ENCODE results near the gene TNMD.
"Not testable (repeated sequence)": the region's sequence is repeated elsewhere in the genome, so short reads cannot be mapped to it uniquely, and the experiment has no call there.

TNMD gene

DNA sequence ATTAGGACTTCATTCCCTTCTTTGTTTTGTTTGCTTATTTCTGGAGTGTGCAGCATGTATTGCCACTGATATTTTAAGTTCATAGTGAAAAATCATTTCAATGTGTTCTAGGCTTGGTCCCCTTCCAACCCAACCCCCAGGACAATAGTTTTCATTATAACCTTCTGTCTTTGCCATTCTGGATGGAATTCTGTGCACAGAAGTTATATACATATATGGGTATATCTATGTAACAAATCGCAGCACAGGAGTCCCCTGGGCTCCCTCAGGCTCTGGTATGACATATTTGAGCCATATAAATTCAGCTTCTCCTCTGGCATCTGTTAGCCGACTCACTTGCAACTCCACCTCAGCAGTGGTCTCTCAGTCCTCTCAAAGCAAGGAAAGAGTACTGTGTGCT, at the start of gene TNMD:
TNMD (plus strand) TSS at position 326 of the 400 bp plus-strand sequence. CDS start 83 bp downstream, outside the sequence.
- TF ChIP-seq, protein P1, sequence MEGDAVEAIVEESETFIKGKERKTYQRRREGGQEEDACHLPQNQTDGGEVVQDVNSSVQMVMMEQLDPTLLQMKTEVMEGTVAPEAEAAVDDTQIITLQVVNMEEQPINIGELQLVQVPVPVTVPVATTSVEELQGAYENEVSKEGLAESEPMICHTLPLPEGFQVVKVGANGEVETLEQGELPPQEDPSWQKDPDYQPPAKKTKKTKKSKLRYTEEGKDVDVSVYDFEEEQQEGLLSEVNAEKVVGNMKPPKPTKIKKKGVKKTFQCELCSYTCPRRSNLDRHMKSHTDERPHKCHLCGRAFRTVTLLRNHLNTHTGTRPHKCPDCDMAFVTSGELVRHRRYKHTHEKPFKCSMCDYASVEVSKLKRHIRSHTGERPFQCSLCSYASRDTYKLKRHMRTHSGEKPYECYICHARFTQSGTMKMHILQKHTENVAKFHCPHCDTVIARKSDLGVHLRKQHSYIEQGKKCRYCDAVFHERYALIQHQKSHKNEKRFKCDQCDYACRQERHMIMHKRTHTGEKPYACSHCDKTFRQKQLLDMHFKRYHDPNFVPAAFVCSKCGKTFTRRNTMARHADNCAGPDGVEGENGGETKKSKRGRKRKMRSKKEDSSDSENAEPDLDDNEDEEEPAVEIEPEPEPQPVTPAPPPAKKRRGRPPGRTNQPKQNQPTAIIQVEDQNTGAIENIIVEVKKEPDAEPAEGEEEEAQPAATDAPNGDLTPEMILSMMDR (IDR thresholded peaks at IDR 0.05; ENCODE audit: insufficient read depth, low read depth, low read length, missing control alignments), result no peak
- no peak for DNase-seq (ENCODE audit: low read depth)
- no peak within 1 kb of the TSS for H3K4me3 ChIP-seq (ENCODE audit: low read length)

DNA sequence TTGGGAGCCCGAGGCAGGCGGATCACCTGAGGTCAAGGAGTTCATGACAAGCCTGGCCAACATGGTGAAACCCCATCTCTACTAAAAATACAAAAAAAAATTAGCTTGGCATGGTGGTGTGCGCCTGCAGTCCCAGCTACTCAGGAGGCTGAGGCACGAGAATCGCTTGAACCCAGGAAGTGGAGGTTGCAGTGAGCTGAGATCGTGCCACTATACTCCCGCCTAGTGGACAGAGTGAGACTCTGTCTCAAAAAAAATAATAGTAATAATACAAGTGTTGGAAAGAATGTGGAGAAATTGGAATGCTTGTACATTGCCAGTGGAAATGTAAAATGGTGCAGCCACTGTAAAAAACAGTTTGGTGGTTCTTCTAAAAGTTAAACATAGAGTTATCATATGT, 19.2 kb upstream of the TNMD start:
- not testable (repeated sequence) for H3K4me3 ChIP-seq (ENCODE audit: low read length); DNase-seq (ENCODE audit: low read depth)

DNA sequence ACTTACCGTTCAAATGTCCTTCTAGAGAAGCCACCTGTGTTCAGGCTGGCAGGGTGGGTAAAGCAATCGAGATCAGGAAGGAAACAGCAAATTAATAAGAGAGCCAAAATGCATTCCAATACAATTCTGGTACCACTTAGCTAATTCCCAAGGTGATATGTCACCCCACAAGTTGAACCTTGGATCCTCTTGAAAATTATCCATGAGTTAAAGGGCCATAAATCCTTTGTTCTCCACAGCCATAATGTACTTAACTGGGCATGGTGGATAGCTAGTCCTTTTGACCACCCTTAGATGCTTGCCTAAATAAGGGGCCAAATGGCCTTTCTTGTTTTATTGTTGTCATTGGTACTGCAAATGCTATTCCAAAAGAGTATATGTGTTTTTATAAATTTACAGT, 2.0 kb downstream of the TNMD start:
- H3K4me3 ChIP-seq (ENCODE audit: low read length), result no peak overlapping the region
- DNase-seq (ENCODE audit: low read depth), result no peak
- TF ChIP-seq, protein P1 (IDR thresholded peaks at IDR 0.05; ENCODE audit: insufficient read depth, low read depth, low read length, missing control alignments), result no peak

DNA sequence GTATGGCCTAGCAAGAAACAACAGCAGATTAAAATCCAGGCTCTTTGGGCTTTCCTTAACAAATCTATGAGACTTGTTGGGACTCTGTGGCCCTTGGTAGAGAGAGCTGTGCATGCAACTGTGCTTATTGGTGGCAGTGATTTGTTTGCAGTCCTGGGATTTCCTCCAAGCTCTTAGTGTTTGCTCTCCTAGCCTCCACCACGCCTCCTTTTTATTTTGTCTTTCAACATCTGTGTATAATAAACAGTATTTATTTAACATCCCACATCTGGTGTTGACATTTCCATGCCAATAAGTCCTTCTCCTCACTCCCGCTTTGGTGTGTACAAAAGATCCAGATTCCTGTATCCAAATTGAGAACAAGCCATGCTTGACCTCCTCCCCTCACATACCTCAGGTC, 3.1 kb downstream of the TNMD start:
- no peak overlapping the region for H3K4me3 ChIP-seq (ENCODE audit: low read length)
- no peak for DNase-seq (ENCODE audit: low read depth)
- TF ChIP-seq, protein P1 (IDR thresholded peaks at IDR 0.05; ENCODE audit: insufficient read depth, low read depth, low read length, missing control alignments), result no peak

DNA sequence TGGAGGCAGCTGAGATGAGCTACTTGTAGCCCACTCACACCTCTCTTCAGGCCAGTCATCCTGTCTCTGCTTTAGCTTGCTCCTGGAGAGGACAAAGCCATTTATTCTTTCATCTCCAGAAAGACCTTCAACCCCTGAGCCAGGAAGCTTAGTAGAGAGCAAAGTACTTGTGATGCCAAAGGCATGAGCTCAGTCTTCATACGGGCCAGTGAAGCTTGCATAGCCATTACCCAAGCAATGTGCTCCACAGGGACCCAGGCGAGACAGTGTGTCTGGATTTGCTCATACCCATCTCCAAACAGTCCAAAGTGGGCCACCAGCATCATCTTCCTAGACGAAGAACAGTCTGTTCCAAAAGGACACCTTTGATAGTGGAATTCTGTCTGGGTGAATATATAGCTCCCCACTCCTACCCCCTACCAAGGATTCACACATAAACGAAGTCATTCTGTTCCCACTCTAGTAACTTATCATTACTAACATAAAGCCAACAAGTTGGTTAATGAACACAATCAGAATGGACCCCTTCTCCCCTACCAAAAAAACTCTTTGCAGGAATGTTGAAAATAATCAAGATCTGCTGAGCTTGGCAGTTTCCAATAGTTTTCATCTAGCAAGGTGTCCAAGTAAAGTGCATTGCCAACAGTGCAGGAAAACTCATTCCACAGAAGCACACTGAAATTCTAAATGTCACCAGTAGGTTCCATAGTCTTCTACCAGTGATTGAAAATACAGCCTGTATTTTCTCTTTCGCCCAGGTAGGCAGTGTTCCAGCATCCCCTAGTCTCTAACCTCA, 6.7 kb downstream of the TNMD start:
- DNase-seq (ENCODE audit: low read depth), result no peak
- H3K4me3 ChIP-seq (ENCODE audit: low read length), result no peak overlapping the region
- TF ChIP-seq, protein P1 (IDR thresholded peaks at IDR 0.05; ENCODE audit: insufficient read depth, low read depth, low read length, missing control alignments), result no peak

DNA sequence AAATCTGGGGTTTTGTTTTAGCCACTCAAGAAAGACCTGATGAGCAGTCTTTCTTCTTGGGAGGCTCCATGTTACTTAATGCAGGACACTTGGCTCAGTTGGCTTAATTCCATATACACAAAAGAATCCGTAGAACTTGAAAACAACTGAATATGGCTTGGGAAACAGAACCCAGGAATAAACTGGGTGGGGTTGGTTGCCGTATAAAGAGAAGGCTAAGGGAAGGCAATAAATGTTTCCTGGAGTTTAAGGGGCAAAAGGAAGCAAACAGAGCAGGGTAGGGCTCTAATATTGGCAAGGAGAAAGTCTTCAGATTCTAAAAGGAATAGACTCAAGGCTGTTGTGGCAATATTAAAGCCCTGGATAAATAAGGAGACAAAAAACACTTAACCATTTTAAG, 8.4 kb downstream of the TNMD start:
- H3K4me3 ChIP-seq (ENCODE audit: low read length), result no peak overlapping the region
- TF ChIP-seq, protein P1 (IDR thresholded peaks at IDR 0.05; ENCODE audit: insufficient read depth, low read depth, low read length, missing control alignments), result no peak
- no peak for DNase-seq (ENCODE audit: low read depth)

DNA sequence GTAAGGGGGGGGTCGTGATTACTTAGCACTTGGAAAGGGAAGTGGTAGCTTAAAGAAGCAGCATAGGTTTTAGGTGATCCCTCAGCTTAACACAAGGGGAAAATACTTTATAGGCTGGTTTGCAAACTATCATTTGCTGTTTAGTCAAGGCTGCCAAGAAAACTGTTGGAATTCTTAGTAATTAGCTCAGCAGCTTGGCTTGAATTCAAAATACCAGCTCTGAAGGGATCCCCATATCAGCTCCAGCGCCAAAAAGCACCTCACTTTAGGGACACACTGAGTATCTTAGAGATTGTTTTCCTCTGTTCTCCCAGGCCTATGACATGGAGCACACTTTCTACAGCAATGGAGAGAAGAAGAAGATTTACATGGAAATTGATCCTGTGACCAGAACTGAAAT, 8.8 kb downstream of the TNMD start:
- TF ChIP-seq, protein P1 (IDR thresholded peaks at IDR 0.05; ENCODE audit: insufficient read depth, low read depth, low read length, missing control alignments), result no peak
- DNase-seq (ENCODE audit: low read depth), result no peak
- no peak overlapping the region for H3K4me3 ChIP-seq (ENCODE audit: low read length)
